Common myeloid progenitor, CD34-positive (primary cell): ENCODE results near the gene OR4D11.
"Not testable (repeated sequence)": the region's sequence is repeated elsewhere in the genome, so short reads cannot be mapped to it uniquely, and the experiment has no call there.

Source experiments
- CTCF ChIA-PET: fragments of 350-600 bp; sonication (Branson Sonifier 250); formaldehyde crosslinking; loops from one replicate; lab custom pipeline; 2021; ENCODE audit warnings: antibody characterized with exemption; lab: Charles Lee
- POLR2A ChIA-PET: fragments of 350-600 bp; sonication (Branson Sonifier 250); formaldehyde crosslinking; loops from one replicate; lab custom pipeline; 2021; ENCODE audit warnings: antibody characterized with exemption; lab: Charles Lee
- DNase-seq, 3 donors: peaks; one replicate each; pipeline versions ENCODE4 v3.0.0 to v3.0.0-alpha.2; 2013
- H3K27ac ChIP-seq, 2 experiments: 1 replicate in 1 of 2; 2 replicates in 1 of 2; pipeline ENCODE4 v1.7.0; 2013; ENCODE audit warnings: inconsistent platforms in 2 of 2, low read length in 2 of 2, mild to moderate bottlenecking in 2 of 2, low read depth in 1 of 2, moderate library complexity in 1 of 2; ENCODE audit not compliant: severe bottlenecking in 2 of 2, insufficient read depth in 1 of 2, poor library complexity in 1 of 2
- H3K27me3 ChIP-seq, 5 experiments: replicated peaks in 2 of 5; 1 replicate in 3 of 5; 2 replicates in 2 of 5; pipeline versions ENCODE4 v1.6.1 to v1.7.0; 2013; ENCODE audit warnings: low read length in 4 of 5, mild to moderate bottlenecking in 2 of 5, moderate library complexity in 2 of 5, inconsistent platforms in 1 of 5; ENCODE audit not compliant: insufficient read depth in 5 of 5, control insufficient read depth in 4 of 5
- H3K36me3 ChIP-seq, 4 experiments: 1 replicate in 2 of 4; 2 replicates in 2 of 4; pipeline versions ENCODE4 v1.6.1 to v1.7.0; 2013; ENCODE audit warnings: low read length in 3 of 4, control low read depth in 1 of 4, mild to moderate bottlenecking in 1 of 4; ENCODE audit not compliant: control insufficient read depth in 4 of 4, insufficient read depth in 4 of 4
- H3K4me1 ChIP-seq, 4 experiments: 1 replicate in 3 of 4; 2 replicates in 1 of 4; pipeline versions ENCODE4 v1.6.1 to v1.7.1; 2013; ENCODE audit warnings: low read length in 3 of 4, mild to moderate bottlenecking in 3 of 4, control low read depth in 1 of 4, inconsistent platforms in 1 of 4, moderate library complexity in 1 of 4; ENCODE audit not compliant: control insufficient read depth in 4 of 4, insufficient read depth in 4 of 4; ENCODE audit errors: control extremely low read depth in 1 of 4
- H3K4me3 ChIP-seq, 7 experiments: 1 replicate in 4 of 7; 2 replicates in 3 of 7; pipeline versions ENCODE4 v1.5.1 to v1.7.0; 2013; ENCODE audit warnings: mild to moderate bottlenecking in 7 of 7, low read length in 6 of 7, moderate library complexity in 6 of 7, inconsistent platforms in 2 of 7, low read depth in 2 of 7, control low read depth in 1 of 7; ENCODE audit not compliant: insufficient read depth in 4 of 7, control insufficient read depth in 1 of 7; ENCODE audit errors: extremely low read depth in 1 of 7
- H3K9me3 ChIP-seq, 5 experiments: 1 replicate in 4 of 5; 2 replicates in 1 of 5; pipeline versions ENCODE4 v1.6.1 to v1.7.1; 2013; ENCODE audit warnings: low read length in 4 of 5, mild to moderate bottlenecking in 2 of 5, inconsistent platforms in 1 of 5, low read depth in 1 of 5, moderate library complexity in 1 of 5; ENCODE audit not compliant: control insufficient read depth in 4 of 5, insufficient read depth in 2 of 5; ENCODE audit errors: control extremely low read depth in 1 of 5
- WGBS: methylation state at CpG from one replicate; pipeline ENCODE4 v1.1.5; 2013; ENCODE audit not compliant: insufficient coverage; 5-methylcytosine and 5-hydroxymethylcytosine counted together

Gene OR4D11

GRCh38 chr11:59528711-59529110 lies 25.3 kb downstream of the OR4D11 start:
- Histone ChIP-seq H3K36me3 (no peaks in the 10 kb centered on the region), H3K4me1 (no peaks in the 10 kb centered on the region), H3K27me3 (no peaks in the 10 kb centered on the region), H3K9me3 (no peaks in the 10 kb centered on the region), H3K27ac (no peak overlapping the region), H3K4me3 (no peak overlapping the region)
- CTCF ChIA-PET, result interaction anchor here (1.4 to 2.0 kb wide), 2 partner anchors 9 to 17 kb away, joined by 5 to 6 read pairs; partner anchors contain the start of gene OR4D9
- POLR2A ChIA-PET, result no interaction called here
- DNase-seq, result no peak
- WGBS, result 97% methylated on average over 6 of the region's 7 CpGs

GRCh38 chr11:59532620-59533019 lies 29.2 kb downstream of the OR4D11 start:
- CTCF ChIA-PET, result interaction anchor here (1.5 kb wide), 1 partner anchor 102 kb away, joined by 3 read pairs; no protein-coding TSS in a partner anchor

DNA sequence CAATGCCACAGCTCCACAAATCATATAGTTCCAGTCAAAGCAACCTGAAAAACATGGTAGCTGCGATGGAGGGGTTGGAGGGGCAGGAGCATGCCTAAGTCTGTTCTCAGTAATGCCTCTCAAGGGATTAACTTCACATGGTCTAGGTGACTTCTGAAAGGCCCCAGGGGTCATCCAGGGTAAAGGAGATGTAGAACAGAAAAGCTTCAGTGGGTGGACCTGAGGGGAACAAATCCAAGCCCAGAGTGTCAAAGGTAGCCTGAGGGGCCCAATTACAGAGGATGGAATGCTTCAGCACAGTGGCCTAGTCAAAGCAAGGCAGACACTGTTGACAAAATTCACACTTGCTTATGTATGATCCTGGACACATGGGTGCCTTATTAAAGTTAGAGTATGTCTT lies 31.3 kb downstream of the OR4D11 start:
- CTCF ChIA-PET, result interaction anchor here (2.0 to 2.1 kb wide), 2 partner anchors 14 to 15 kb away, joined by 5 to 7 read pairs; no protein-coding TSS in a partner anchor
- H3K9me3 ChIP-seq, result no peaks in the 10 kb centered on the region
- H3K27ac ChIP-seq, result no peak overlapping the region
- WGBS, result no CpG with 5 or more reads among the region's 1 CpG
- no peaks in the 10 kb centered on the region for H3K36me3 ChIP-seq
- H3K27me3 ChIP-seq, result no peaks in the 10 kb centered on the region
- H3K4me3 ChIP-seq, result no peak overlapping the region
- H3K4me1 ChIP-seq, result peaks cover 2 to 14% (median 9%) of the 10 kb centered on the region in 4 experiments
- no peak for DNase-seq
- POLR2A ChIA-PET, result no interaction called here

More at GRCh38 chr11:59532620-59533019, 29.2 kb downstream of the OR4D11 start:
- Histone ChIP-seq H3K36me3 (no peaks in the 10 kb centered on the region), H3K4me3 (no peak overlapping the region), H3K4me1 (peaks cover under 1 to 7% (median 4%) of the 10 kb centered on the region in 4 experiments), H3K27me3 (no peaks in the 10 kb centered on the region), H3K9me3 (no peaks in the 10 kb centered on the region), H3K27ac (no peak overlapping the region)
- POLR2A ChIA-PET, result no interaction called here
- WGBS, result no CpG with 5 or more reads among the region's 2 CpGs
- DNase-seq, result no peak

DNA sequence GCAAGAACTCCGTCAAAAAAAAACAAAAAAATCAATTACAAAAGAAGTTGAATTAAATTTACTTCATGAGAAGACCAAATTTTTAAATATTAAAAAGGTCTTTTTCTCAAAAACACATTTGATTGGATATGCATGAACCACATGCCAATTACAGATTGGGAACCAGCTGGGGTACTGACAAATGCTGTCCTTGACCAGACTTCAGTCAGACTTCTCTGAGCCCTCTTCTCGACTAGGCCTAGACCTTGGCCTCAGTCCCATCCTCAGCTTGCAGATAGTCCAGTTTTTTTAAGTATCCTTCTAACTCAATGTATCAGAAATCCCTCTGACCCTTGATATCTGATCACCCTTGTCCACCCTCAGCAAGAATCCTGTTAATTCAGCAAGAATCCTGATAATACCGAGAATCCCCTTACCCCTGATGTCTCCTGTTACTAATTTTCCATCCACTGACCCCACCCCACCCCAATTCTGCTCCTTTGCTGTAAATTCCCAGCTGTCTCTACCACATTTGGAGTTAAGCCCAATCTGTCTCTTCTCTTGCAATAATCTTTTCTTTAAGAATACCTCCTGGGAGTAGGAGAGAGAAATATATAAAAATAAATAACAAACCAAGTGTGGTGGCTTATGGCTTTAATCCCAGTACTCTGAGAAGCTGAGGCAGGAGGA lies 38.9 kb downstream of the OR4D11 start:
- no peaks in the 10 kb centered on the region for H3K27me3 ChIP-seq
- H3K4me1 ChIP-seq, result peaks cover 2 to 7% (median 6%) of the 10 kb centered on the region in 4 experiments
- H3K27ac ChIP-seq, result no peak overlapping the region
- H3K36me3 ChIP-seq, result no peaks in the 10 kb centered on the region
- DNase-seq, result no peak
- CTCF ChIA-PET, result interaction anchor here (1.2 kb wide), 2 partner anchors 15 to 23 kb away, joined by 3 read pairs; no protein-coding TSS in a partner anchor
- no peaks in the 10 kb centered on the region for H3K9me3 ChIP-seq
- WGBS, result 100% methylated on average over 2 of the region's 3 CpGs
- POLR2A ChIA-PET, result interaction anchor here (0.7 kb wide), 1 partner anchor 127 kb away, joined by 7 read pairs; the partner anchor contains the start of gene PATL1
- H3K4me3 ChIP-seq, result no peak overlapping the region

DNA sequence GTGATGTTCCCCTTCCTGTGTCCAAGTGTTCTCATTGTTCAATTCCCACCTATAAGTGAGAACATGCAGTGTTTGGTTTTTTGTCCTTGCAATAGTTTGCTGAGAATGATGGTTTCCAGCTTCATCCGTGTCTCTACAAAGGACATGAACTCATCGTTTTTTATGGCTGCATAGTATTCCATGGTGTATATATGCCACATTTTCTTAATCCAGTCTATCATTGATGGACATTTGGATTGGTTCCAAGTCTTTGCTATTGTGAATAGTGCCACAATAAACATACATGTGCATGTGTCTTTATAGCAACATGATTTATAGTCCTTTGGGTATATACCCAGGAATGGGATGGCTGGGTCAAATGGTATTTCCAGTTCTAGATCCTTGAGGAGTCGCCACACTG lies 40.3 kb downstream of the OR4D11 start:
- H3K27ac ChIP-seq, H3K4me1 ChIP-seq, DNase-seq, H3K36me3 ChIP-seq, H3K4me3 ChIP-seq, H3K27me3 ChIP-seq, CTCF ChIA-PET, H3K9me3 ChIP-seq, POLR2A ChIA-PET: not testable (repeated sequence)
- WGBS, result no CpG with 5 or more reads among the region's 3 CpGs

DNA sequence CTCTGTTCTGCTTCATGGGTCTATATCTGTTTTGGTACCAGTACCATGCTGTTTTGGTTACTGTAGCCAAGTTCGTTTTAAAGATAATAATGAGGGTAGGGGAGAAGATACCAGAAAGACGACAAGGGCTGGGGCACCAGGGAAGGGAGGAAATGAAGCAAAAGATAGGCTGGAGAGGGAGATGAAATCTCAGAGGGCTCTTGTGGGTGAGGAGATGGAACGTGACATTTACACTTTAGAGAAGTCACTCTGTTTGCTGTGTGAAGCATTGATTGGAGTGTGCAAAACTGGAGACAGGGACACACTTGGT lies 41.4 kb downstream of the OR4D11 start:
- WGBS, result 77% methylated on average over 3 of the region's 3 CpGs
- Histone ChIP-seq H3K36me3 (no peaks in the 10 kb centered on the region), H3K9me3 (no peaks in the 10 kb centered on the region), H3K27me3 (no peaks in the 10 kb centered on the region), H3K4me1 (peaks cover 3 to 7% (median 5%) of the 10 kb centered on the region in 4 experiments), H3K27ac (peak overlapping the region in 1 of 2 experiments; percentile 78), H3K4me3 (no peak overlapping the region)
- DNase-seq, result no peak
- ChIA-PET POLR2A (no interaction called here), CTCF (no interaction called here)

DNA sequence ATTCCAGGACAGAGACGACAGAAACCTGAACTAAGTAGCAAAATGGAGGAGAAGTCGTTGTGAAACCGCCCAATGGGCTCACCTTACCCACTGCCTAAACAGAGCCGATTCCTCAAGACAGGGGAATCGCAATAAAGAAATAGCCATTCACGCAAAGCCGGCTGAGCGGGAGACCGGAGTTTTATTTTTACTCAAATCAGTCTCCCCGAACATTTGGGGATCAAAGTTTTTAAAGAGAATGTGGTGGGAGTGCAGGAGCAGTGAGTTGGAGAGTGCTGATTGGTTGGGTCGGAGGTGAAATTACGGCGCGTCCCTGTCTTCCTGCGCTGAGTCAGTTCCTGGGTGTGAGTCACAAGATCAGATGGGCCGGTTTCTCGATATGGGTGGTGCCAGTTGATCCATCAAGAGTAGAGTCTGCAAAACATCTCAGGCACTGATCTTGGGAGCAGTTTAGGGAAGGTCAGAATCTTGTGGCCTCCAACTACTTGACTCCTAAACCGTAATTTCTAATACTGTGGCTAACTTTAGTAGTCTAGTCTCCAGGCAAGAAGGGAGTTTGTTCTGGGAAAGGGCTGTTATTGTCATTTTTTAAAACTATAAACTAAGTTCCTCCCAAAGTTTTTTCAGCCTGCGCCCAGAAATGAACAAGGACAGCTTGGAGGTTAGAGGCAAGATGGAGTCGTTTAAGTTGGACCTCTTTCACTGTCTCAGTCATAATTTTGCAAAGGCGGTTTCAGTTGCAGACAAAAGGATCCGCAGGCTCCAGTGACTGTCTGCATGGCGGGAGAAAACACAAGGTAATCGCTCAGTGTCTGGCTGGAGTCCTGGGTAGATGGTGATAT lies 42.0 kb downstream of the OR4D11 start:
- Histone ChIP-seq H3K36me3 (no peaks in the 10 kb centered on the region), H3K9me3 (no peaks in the 10 kb centered on the region), H3K27ac (peak overlapping the region in 1 of 2 experiments; percentile 78), H3K4me1 (peaks cover 3 to 9% (median 5%) of the 10 kb centered on the region in 4 experiments), H3K27me3 (no peaks in the 10 kb centered on the region), H3K4me3 (no peak overlapping the region)
- DNase-seq, result no peak
- ChIA-PET POLR2A (no interaction called here), CTCF (no interaction called here)
- 95% methylated on average over 21 of the region's 24 CpGs for WGBS
